OCI-LY1 (cell line): ENCODE measurements around the gene NSFL1C.

Experiments used
- EZH2 ChIP-seq: fragments of 200-600 bp; sonication (generic), shearing (Covaris generic); IDR thresholded peaks from 2 replicates; pipeline ENCODE4 v1.8.0; 2017; ENCODE audit warnings: borderline replicate concordance, mixed run types, mild to moderate bottlenecking, antibody characterized with exemption, low read length, moderate library complexity, mixed read lengths
- TF ChIP-seq, protein P1 (sequence below): fragments of 200-600 bp; sonication (generic), shearing (Covaris generic); IDR thresholded peaks from 2 replicates; pipeline ENCODE4 v1.5.1; 2017; ENCODE audit warnings: mild to moderate bottlenecking, antibody characterized with exemption, low read length, moderate library complexity, mixed read lengths

DNA sequence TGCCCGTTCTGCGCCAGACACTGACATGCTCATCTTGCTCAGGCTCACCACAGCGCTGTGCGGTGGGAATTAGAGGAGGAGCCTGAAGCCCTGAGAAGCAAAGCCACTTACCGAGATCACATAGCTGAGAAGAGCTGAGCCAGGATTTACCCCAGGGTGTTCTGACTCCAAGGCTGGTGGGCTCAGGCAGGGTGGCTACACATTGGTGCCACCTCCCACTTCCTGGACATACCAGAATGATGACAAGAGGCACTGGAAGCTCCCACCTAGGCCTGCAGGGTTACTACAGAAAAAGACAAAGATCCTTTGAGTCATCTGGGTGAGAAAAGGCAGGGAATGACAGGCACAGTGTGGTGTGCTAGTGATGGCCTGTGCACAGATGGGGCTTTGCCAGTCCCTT lies 49.4 kb downstream of the NSFL1C start:
- TF ChIP-seq, protein P1, sequence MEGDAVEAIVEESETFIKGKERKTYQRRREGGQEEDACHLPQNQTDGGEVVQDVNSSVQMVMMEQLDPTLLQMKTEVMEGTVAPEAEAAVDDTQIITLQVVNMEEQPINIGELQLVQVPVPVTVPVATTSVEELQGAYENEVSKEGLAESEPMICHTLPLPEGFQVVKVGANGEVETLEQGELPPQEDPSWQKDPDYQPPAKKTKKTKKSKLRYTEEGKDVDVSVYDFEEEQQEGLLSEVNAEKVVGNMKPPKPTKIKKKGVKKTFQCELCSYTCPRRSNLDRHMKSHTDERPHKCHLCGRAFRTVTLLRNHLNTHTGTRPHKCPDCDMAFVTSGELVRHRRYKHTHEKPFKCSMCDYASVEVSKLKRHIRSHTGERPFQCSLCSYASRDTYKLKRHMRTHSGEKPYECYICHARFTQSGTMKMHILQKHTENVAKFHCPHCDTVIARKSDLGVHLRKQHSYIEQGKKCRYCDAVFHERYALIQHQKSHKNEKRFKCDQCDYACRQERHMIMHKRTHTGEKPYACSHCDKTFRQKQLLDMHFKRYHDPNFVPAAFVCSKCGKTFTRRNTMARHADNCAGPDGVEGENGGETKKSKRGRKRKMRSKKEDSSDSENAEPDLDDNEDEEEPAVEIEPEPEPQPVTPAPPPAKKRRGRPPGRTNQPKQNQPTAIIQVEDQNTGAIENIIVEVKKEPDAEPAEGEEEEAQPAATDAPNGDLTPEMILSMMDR = no peak
- no peak for TF ChIP-seq EZH2
